Stimulated activated CD8-positive, alpha-beta memory T cell treated with anti-CD3 and anti-CD28 coated beads, Interleukin-12 subunit alpha, Interleukin-12 subunit beta, amount 100 ng/mL, for 4 hours (primary cell): ENCODE data around the gene TMEM132A.
"Not testable (repeated sequence)": the region's sequence is repeated elsewhere in the genome, so short reads cannot be mapped to it uniquely, and the experiment has no call there.

Source experiments
- DNase-seq: peaks from one replicate; pipeline ENCODE4 v3.0.0-alpha.2; 2020; ENCODE audit warnings: low read depth

TMEM132A gene

GRCh38 chr11:60959431-60959830, 35.2 kb downstream of the TMEM132A start:
- no peak for DNase-seq

- no peak for DNase-seq
Measured at GRCh38 chr11:60960405-60960804, 36.1 kb downstream of the TMEM132A start.

DNA sequence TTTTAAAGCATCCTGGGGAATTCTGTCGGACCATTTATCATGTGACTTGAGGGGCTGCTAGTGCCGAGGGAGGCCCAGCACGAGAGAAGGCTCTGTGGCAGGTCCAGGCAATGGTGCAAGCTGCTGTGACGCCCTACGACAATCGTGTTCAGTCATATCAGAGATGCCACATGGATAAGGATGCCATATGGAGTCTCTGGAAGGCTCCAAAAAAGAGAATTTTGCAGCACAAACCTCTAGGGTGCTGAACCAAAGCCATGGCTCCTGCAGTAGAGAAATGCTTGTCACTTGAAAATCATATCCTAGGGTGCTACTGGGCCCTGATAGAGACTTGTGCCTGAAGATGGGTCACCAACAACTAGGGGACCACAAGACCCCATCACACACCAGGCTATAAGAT, 40.5 kb downstream of the TMEM132A start:
- DNase-seq = no peak

GRCh38 chr11:60966890-60967289, 42.6 kb downstream of the TMEM132A start:
- no peak for DNase-seq

GRCh38 chr11:60968223-60968622, 44.0 kb downstream of the TMEM132A start:
- no peak for DNase-seq

- peak; percentile 65 for DNase-seq
Measured at GRCh38 chr11:60970369-60970774, 46.1 kb downstream of the TMEM132A start.

GRCh38 chr11:60970890-60971289, 46.6 kb downstream of the TMEM132A start:
- DNase-seq = no peak

DNA sequence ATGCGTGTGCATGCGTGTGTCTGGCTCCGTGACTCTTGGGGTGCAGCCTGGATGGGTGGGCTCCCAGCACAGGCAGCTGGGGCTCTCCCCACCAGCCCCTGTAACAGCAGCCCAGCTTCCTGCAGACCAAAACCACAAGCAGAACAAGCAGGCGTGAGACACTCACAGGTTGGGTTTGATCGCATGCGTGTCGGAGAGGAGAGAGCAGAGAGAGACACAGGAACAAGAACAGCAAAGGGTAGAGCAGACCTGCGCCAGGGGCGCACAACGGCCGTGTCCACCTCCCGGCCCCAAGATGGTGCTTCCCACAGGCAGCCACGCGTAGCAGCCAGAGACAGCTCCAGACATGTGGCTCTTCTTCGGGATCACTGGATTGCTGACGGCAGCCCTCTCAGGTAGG, 47.3 kb downstream of the TMEM132A start, which contains the start of gene CD6:
Gene CD6, plus strand, starts transcription at position 161 of the 400 bp plus-strand sequence. Its CDS starts 186 bp downstream, at position 347.
- DNase-seq = peak; percentile 45

- no peak for DNase-seq
Measured at GRCh38 chr11:60972182-60973030, 48.1 kb downstream of the TMEM132A start.

GRCh38 chr11:60973699-60974098, 49.4 kb downstream of the TMEM132A start:
- DNase-seq = no peak

GRCh38 chr11:60974316-60974715, 50.1 kb downstream of the TMEM132A start:
- not testable (repeated sequence) for DNase-seq

DNA sequence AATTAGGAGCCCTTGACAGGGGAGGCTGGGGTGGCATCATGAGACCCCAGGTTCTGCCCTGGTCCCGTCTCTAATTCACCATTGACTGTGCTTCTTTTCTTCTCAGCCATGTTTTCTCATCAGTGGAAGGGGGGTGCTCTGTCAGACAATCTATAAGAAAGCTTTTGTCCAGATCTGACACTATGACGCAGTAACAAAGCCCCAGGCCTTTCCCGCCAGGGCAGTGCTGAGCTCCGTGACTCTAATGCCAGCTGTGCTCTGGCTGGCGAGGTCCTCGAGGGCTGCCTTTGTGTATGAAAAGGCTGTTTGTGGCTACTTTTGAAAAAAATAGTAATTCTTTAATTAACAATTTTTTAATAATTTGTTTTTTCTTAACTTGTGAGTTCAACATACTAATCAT, 50.5 kb downstream of the TMEM132A start:
- no peak for DNase-seq

DNA sequence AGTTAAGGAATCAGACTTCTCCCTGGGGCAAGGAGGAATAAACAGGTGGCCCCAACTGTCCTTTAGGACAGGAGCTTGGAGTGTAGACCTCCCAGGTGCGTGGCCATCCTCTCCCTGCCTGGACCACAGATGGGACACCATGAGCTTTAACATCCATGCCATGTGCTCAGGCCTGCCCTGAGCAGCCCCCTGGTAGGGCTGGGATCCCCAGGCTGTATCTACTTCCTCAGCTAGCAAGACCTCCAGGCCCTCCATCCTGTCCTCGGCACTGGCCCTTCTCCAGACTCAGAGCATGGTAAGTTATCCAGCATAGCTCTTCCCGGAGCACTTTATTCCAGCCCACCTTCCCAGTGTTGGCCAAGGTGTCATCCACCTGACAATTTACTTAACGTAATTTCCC, 53.0 kb downstream of the TMEM132A start:
- no peak for DNase-seq

- DNase-seq = no peak
Measured at GRCh38 chr11:60977836-60978235, 53.6 kb downstream of the TMEM132A start.

GRCh38 chr11:60978546-60979380, 54.5 kb downstream of the TMEM132A start:
- DNase-seq = peak; percentile 39

DNA sequence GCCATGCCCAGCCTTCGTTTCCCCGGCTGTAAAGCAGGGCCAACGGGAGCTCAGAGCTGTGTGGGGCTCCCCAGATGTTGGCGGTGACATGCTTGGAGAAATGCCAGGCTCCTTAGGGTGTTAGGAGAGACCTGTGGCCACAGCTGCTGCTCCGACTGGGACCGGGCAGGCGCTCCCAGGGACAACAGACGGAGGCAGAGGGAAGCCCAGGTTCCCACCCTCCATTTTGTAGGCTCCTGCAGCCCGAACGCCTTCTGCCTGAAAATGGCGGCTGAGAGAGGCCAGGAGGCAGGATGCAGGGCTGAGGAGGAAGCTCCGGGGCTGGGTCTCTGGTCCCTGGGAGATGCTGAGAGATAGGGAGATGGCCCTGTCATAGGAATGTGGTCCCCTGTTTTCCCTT, 57.3 kb downstream of the TMEM132A start:
- DNase-seq = no peak

DNA sequence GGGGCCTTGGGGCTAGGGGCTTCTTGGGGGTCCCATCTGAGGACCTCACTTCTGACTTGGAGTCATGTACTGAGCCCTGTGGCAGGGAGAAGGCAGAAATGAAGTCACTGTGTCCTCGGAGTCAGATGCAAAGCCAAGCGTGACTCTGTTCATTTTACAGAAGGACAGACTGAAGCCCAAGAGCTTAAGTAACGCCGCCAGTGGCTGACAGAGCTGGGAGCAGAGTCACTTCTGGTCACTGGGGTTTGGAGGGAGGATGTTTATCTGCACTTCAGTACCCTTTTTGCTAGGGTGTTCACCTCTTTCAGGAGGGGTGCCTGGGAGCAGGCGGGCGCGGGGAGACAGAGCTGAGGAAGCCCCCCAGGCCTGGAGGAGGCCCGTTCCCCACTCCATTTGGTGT, 57.9 kb downstream of the TMEM132A start:
- no peak for DNase-seq

DNA sequence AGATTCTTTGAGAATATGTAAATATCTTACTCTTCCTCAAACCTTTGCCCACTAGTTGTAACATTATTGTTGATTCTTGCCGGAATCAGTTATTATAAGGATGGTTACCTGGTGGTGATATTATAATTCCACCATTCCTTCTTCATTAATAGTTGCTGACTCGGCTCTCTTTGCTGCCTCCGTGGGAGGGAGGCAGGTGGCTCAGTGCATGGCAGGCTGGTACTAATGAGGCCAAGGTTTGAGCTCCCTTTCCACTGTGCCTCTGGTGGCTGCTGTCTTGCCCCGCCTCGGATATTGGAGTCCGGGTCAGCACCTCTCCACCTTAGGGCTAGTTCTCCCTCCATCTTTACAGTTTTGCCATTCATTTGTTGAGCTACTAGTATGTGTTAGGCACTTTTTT, 59.9 kb downstream of the TMEM132A start:
- DNase-seq = no peak

DNA sequence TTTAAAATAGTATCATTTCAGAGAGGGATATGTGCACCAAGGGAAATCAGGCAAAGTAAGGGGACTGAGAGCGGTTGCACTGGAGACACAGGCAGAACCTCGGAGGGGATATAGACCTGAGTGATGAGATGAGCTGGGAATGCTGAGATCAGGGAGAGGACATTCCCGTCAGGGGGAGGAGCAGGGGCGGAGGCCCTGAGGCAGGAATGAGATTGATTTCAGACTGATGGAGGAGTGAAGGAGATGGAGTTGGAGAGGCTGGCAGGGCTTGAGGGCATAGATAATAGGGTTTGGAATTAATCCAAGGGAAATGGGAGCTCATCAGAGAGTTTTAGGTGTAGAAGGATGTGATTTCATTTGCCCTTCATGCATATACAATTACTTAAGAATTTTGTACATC, 60.4 kb downstream of the TMEM132A start:
- DNase-seq = no peak

- DNase-seq = no peak
Measured at GRCh38 chr11:60985501-60985900, 61.2 kb downstream of the TMEM132A start.

DNA sequence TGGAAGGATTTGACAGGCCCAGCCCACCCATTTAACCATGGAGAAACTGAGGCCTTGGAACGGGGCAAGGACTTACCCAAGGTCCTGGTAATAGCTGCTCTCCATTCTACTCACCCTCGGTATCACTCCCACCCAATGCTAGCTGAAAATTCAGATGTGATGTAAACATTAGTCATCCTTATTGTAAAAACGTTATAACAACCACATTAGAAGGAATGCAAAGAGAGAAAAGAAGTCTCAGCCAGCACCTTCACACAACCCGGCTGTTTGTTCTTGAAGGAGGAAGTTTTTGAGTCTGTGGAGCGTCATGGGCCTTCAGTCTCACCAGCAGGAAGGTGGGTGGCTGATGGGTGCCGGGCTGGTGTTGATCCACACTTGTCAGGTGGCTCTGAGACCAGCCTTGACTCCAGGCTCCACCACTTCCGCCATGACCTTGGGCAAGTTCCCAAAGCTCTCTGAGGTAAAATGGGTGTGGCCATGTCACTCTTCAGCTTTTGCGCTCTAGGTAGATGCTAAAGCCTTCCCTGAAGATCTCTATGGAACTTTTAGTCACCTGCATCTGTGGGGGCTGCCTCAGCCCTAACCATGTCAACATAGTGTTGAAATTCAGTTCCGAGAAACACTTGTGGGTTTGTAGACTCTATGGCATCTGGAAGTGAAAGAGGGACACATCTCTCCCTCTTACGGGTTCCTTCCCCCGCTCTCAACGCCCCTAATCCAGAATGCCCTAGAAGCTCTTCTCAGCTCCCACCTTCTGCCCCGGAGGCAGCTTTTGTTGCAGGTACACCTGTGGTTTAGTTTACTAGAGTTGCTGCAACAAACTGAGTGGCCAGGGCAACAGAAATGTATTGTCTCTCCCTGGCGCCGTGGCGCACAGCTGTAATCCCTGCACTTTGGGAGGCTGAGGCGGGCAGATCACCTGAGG, 62.0 kb downstream of the TMEM132A start:
- peak; percentile 73 for DNase-seq
